SKM-1 treated with dmso at 0.1 percent for 144 hours (cell line): Measurements from ENCODE around the gene TMEM219.
"Not testable (repeated sequence)": the region's sequence is repeated elsewhere in the genome, so short reads cannot be mapped to it uniquely, and the experiment has no call there.

ENCODE experiments used
- DNase-seq: peaks from one replicate; lab custom pipeline; 2025; ENCODE audit not compliant: unreplicated experiment; lab: John Stamatoyannopoulos, UW

Gene TMEM219

GRCh38 chr16:30010844-30011713, 49.2 kb downstream of the TMEM219 start, which contains the start of gene DOC2A:
Gene DOC2A (minus strand): TSS chr16:30011027. CDS start chr16:30010222, 805 bp downstream.
- no peak for DNase-seq

- DNase-seq, result no peak
Observed at GRCh38 chr16:30011714-30012504, 50.0 kb downstream of the TMEM219 start.

- DNase-seq, result not testable (repeated sequence)
Observed at GRCh38 chr16:30012598-30012997, 50.7 kb downstream of the TMEM219 start.

DNA sequence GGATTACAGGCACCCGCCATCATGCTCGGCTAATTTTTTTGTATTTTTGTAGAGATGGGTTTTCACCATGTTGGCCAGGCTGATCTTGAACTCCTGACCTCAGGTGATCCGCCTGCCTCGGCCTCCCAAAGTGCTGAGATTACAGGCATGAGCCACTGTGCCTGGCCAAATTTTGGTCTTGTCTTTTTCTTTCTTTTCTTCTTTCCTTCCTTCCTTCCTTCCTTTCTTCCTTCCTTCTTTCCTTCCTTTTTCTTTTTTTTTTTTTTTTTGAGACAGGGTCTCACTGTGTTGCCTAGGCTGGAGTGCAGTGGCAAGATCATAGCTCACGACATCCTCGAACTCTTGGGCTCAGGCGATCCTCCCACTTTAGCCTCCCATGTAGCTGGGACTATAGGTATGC, 53.6 kb downstream of the TMEM219 start:
- not testable (repeated sequence) for DNase-seq

- no peak for DNase-seq
Observed at GRCh38 chr16:30016555-30017276, 54.8 kb downstream of the TMEM219 start.

DNA sequence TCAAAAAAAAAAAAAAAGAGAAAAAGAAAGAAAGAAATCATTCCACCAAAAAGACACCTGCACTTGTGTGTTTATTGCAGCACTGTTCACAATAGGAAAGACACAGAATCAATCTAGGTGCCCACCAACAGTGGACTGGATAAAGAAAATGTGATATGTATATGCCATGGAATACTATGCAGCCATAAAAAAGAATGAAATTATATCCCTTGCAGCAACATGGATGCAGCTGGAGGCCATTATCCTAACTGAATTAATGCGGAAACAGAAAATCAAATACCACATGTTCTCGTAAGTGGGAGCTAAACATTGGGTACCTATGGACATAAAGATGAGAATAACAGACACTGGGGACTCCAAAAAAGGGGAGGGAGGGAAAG, 55.4 kb downstream of the TMEM219 start:
- no peak for DNase-seq

GRCh38 chr16:30017937-30018336, 56.1 kb downstream of the TMEM219 start:
- DNase-seq, result not testable (repeated sequence)

GRCh38 chr16:30018731-30019158, 56.9 kb downstream of the TMEM219 start:
- DNase-seq, result no peak
